Measurements from ENCODE around the gene CCSER2.

- TF ChIP-seq EZH2 (IDR thresholded peaks at IDR 0.05), result no peak
- TF ChIP-seq POLR2AphosphoS5 (IDR thresholded peaks at IDR 0.05; ENCODE audit: borderline replicate concordance, low read depth, low read length), result no peak
- TF ChIP-seq FOXP2 (optimal IDR thresholded peaks at IDR 0.05; ENCODE audit: control extremely low read depth, extremely low read length, insufficient read depth), result no peak
Observed at GRCh38 chr10:84493361-84493760, 165.0 kb downstream of the CCSER2 start.

All from SK-N-MC (cell line).